ENCODE measurements around the gene CCR1.
"Not testable (repeated sequence)": the region's sequence is repeated elsewhere in the genome, so short reads cannot be mapped to it uniquely, and the experiment has no call there.

DNA sequence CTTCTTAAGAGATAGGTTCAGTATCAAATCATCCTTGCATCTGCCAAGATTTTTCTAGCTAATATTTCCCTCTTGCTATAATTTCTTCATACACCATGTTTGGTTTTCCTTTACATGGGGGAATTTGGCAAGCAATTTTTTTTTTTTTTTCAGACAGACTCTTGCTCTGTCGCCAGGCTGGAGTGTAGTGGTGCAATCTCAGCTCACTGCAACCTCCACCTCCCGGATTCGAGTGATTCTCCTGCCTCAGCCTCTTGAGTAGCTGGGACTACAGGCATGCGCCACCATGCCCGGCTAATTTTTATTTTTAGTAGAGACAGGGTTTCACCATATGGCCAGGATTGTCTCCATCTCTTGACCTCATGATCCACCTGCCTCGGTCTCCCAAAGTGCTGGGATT lies 599 bp downstream of the CCR1 start:
- not testable (repeated sequence) for TF ChIP-seq CTCF (IDR thresholded peaks at IDR 0.05); POLR2A (IDR thresholded peaks at IDR 0.05); POLR2AphosphoS5 (IDR thresholded peaks at IDR 0.05; ENCODE audit: insufficient read depth in 1 of 2, low read depth in 1 of 2)
